NAMALWA (cell line): Measurements from ENCODE around the gene ATP13A3.
A peak's percentile ranks its signal among the peaks of the same experiment; 100 is the strongest.

ENCODE experiments used
- DNase-seq: peaks from one replicate; pipeline ENCODE4 v3.0.0-alpha.2; 2015; ENCODE audit warnings: low spot score

ATP13A3 gene

DNA sequence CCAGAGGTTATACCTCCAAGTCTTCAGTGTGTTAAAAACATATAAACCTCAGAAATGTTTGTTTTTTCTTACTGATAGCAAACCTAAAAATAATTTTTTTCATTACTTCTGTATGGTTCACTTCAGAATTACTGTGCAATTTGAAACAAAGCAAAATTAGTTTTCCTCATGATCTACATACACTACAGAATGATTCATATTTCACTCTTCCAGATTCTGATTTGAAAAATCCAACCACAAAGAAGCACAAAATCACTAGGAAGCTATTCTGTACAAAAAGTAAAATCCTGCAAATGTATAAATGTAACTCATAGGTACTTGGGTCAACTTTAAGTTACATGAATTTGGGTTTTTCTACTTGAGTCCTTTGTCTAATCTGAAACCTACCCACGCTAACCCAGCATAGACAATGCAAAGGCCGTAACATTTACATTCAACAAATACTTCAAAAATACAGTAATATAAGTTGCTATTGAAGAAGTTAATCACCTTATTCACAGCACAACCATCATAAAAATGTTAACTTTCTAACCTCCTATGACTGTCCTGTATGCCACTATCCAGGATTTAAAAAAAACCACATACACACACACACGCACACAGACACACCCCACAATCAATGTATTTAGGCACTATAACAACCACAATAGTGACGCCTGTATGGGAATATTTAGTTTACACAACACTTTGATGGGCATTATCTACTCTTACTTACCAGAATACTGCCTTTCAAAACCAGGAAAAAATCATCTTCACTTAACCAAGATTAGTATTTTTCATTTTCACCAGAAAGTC is 11.5 kb downstream of the ATP13A3 start:
- DNase-seq, result no peak

DNA sequence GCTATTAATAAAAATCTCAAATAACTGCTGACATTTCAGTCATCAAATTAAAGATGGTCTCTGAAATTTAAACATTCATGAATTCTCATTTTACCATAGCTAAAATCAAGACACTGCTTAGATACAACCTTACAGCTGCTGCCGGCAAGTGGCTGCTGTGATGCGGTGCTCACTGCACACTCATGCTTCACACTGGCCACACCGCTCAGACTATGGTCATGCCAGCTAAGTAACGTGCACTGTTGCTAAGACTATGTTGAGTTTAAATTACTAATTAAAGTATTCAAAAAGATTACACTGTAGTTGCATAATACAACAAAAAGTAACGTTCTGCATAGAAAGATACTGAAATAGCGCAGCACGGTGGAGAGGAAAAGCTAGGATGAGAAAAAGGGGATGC is 12.1 kb downstream of the ATP13A3 start:
- DNase-seq, result no peak

DNA sequence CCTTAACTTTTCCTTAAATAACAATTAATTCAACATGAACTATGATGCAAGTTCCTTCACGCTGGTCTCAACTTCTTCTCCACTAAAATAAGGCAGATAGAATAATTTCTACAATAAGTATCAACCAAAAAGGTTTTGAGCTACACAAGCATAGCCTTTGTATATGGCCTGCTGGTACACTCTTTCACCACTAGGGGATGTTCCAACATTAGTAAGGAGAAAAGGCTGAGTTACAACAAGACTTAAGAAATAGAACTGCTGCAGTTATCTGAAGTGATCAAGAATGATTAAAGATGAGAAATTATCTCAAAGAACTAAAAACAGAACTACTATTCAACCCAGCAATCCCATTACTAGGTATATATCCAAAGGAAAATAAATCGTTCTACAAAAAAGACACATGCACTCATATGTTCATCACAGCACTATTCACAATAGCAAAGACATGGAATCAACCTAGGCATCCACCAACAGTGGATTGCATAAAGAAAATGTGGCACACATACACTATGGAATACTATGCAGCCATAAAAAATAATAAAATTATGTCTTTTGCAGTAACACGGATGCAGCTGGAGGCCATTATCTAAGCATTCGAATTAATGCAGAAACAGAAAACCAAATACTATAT is 14.4 kb downstream of the ATP13A3 start:
- peak; percentile 78 for DNase-seq

DNA sequence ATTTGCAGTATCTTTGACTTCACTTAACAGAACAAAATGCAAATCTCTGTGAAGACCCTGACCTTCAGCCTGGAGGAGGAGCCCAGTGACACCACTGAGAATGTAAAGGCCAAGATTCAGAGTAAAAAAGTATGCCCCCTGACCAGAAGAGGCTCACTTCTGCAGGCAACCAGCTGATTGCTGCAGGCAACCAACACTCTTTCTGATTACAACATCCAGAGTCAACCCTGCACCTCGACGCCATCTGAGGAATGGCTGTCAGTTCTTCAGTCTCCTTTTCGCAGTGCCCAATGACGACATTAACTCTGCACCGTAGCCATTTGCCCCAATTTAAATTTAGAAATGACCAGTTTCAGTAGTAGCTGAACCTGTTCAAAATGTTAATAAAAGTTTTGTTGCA is 14.9 kb downstream of the ATP13A3 start:
- DNase-seq, result no peak

DNA sequence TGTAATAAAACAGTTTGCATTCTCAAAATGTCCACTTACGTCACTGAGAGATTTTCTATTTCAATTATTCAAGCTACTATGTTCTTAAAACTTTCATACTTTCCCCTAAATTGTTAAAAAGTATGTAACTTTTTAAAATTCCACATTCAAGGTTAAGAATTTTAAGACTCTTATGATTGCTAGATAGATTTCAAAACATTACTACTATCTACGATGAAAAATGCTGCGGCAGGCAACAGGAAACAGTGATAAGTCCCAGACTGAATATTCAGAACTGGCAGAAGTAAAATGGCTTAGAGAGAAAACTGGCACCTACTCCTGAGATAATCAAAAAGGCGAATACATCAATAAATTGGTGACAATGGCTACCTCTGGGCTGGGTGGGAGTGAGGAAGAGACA is 16.2 kb downstream of the ATP13A3 start:
- DNase-seq, result no peak

DNA sequence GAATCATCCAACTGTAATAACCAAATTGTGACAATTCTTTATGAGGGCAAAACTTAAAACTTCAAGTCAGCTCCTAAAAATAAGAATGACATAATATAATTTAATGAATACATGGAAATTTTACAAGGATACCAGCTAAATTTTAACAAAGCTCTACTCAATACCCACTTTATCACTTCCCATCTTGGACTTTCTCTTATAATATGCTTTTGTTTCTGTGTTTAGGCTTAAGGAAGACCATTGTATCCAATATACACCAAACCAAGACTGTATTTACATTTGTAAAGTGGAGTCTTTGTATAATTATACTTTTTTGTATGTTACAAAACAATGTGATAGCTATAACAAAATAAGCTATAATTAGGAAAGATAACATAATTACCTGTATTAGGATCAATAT is 16.8 kb downstream of the ATP13A3 start:
- DNase-seq, result no peak

DNA sequence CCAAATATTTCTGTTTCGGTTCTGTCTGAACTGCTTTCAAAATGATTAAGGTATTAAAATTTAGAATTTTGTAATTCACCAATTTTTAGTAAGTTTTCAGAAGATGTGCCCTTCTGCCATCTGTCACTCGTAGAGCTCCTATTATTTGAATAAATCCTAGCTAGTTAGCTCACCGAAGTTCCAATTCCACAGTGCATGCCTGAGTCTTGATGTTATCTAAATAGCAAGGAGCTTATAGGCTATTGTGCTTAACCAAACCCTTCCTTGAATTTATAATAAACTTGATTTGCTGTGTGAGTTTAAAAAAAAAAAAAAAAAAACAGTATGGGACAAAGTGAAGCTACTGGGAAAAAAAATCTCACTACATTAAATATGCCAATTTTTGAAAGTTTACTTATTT is 18.7 kb downstream of the ATP13A3 start:
- no peak for DNase-seq

DNA sequence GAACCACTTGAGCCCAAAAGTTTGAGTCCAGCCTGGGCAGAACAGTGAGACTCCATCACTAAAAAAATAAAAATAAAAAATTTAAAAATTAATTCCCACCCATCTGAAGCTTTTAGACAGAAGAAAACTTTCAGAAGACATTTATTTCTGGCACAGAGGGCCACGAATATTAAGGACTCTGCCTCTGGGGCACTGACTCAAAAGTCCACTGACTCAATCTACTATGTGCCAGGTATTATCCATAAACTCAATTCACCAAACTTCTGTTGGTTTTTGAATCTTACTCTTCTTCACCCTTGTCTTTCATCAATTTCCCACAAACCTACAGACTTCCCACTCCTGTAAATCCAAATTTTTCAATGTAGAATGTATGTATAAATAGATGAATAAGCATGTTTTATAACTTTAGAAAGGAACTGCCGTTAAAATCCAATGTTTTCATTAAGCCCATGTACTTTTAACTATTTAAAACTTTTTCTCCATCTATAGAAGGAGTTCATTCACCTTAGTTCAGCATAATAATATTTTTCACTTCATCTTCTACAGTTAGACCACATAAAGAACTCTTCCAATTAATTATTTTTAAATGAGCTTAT is 19.9 kb downstream of the ATP13A3 start:
- no peak for DNase-seq

DNA sequence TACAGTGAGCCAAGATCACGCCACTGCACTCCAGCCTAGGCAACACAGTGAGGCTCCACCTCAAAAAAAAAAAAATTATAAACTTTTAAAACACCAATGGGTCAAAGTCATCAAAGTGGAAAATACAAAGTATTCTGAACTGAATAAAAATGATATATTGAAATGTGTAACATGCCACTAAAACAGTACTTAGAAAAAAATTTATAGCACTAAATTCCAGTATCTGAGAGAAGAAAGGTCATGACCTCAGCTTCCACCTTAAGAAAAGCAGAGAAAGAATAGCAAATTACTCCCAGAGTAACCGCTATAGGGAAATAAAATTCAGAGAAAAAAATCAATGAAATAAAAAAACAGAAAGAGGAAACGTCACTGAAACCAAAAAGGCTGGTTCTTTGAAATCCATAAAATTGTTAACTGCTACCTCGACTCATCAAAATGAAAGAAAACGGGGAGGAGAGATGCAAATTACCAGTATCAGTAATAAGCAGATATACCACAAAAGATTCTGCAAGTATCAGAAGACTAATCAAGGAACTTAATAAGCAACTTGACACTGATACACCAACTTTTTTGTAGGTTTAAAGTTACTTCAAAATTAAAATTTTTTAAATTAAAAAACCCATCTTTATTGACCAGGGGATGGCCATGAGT is 20.8 kb downstream of the ATP13A3 start:
- no peak for DNase-seq

DNA sequence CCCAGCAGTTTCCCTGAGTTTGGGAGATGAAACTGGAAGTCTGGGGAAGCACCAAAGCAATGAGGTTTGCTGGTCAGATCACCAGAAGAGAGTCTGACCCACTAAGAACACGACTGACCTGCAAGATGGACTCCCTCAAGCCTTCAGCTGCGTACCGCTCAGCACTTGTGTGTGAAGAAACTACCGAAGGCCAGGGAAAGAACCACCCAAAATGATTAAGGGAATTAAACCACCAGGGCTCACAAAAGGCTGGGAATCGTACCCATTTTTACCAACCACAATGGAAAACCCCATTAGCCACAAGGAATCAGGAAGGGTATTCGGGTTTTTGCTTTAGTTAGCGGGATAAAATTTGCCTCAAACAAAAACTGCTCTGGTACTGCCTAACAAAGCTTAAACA is 21.6 kb downstream of the ATP13A3 start:
- DNase-seq, result no peak

DNA sequence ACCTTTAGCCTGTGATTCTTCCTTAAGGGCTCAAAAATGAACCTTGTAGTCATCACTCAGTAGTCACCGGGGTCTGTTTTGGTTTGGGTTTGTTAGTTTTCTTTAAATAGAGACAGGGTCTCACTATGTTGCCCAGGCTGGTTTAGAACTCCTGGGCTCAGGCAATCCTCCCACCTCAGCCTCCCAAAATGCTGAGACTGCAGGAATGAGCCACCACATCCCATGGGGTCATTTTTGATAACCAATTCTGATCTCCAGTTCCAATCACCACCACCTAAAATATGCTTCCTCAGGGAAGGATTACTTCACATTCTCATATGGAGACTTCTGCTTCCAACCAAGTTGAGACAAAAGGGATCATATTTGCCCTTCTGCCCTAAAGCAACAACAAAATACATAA is 22.1 kb downstream of the ATP13A3 start:
- no peak for DNase-seq

DNA sequence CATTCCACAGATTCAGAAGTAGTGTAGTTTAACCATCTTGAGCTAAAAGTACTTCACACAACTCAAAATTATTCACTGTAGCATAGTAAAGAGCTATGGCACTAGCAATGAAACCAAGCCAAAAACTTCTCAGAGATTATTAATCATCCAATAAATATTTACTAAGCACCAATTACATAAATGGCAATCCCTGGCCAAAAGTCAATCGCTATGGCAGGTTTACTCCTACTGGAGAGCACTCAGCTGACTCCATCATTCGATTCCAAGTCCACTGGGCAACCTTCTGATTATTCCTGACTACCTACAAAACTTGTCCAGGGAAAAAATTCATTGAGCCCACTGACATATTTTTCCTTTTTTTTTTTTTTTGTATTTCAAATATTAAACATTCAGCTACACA is 23.9 kb downstream of the ATP13A3 start:
- no peak for DNase-seq

DNA sequence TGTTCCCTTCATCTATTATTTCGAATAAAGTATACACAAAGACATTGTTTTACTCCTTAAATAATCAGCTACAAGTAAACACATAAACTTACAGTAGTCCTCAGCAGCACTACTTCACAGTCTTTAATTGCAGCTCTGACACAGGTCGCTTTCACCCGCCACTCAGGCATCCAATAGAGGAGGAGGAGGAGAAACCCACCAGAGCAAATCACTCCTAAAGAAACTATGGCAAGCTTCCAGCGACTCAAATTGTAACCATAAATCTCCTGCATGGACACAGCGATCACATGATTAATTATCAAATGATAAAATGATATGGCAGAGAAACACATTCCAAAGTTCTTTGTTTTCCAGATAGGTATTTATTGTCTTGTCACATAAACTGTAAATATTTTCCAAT is 26.2 kb downstream of the ATP13A3 start:
- no peak for DNase-seq

DNA sequence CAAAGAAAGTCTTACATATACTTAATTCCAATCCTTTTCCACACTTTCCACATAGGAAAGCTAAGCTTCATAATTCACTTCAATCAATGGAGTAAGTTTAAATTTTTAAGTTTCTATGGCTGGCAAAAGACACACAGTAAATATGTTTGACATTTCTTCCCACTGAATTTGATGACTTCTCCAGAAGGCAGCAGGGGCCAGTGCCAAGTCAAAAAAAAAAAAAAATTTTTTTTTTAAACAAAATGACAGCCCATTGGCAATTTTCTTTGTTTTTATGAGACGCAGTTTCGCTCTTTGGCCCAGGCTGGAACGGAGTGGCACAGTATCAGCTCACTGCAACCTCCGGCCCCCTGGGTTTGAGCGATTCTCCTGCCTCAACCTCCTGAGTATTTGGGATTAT is 28.7 kb downstream of the ATP13A3 start:
- no peak for DNase-seq

DNA sequence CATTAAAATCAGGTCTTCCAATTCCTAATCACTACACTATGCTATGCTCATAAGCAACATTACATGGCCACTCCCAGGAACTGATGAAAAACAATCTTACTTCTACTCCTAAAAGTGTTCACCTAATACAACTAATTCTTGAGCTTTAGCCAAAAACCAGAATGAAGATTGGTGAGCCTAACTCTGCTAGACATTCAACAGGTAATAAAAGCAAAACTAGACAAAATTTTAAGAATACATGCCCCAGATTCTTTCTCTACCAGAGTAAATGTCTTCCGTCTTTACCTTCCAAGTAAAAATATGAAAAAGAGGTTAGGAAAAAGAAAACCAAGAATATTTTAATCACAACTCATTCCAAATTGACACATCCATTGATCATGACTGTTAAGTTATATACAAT is 31.3 kb downstream of the ATP13A3 start:
- no peak for DNase-seq

DNA sequence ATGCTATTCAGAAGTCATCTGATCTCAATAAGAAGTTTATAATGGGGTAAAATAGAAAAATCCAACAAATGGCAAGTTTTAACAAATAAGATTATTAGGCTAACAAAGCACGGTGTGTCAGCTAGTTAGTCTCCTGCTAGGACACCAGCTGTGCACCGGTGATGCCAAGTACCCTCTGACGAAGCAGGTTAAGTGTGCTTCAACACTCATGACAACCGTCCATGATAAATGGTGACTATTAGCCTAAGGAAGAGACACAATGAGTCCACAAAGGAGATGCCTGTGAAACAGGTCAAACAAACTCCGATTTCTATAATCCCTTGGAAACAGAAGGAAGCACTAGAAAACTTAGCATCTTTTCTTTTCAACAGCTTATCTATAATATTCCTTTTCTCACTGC is 36.5 kb downstream of the ATP13A3 start:
- DNase-seq, result no peak

DNA sequence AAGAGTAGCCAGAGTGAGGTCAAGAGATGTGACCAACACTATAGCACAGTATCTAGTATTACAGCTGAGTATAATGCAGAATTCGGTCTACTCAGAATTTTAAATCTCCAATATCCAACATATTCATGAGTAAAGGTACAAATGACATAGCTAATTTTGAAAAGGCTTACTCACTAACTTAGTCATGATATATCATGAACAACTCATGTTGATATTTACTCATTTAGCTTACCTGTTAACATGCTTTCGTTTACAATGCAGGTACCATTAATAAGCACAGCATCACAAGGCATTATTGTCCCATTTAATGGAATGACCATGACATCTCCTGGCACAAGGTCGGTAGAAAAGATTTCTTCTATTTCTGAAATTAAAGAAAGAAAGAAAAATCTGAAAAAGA is 36.9 kb downstream of the ATP13A3 start:
- no peak for DNase-seq

DNA sequence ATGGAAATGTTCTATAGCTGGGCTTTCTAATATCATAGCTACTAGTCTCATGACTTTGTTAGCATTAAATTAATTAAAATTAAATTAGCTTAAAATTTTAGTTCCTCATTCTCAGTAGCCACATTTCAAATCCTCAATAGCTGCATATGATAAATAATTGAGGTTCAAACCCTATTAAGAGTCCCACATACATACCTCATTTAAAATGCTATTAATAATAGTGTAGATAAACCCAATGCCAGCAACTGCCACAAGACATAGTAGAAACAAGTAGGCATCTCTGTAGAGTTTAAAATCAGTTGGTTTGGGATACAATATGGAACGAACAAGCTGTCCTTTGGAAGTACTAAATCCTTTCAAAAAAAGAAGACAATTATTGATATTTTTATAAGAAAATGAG is 39.1 kb downstream of the ATP13A3 start:
- no peak for DNase-seq

DNA sequence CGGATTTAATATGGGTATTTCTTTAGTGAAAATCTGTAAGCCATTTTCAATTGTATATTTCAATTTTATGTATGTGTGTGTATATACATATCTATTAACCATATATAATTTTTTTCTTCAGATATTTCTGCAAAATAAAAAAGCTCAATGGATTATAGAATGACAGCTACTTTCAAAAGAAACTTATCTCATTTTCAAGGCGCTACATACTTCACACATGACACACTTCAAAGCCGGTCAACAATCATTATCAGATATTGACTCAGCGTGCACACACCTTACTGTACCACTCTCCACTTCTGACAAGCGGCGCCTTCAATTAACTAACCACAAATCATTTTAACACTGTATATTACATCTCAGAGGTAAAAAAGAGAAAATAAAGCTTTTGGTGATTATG is 39.6 kb downstream of the ATP13A3 start:
- DNase-seq, result no peak

DNA sequence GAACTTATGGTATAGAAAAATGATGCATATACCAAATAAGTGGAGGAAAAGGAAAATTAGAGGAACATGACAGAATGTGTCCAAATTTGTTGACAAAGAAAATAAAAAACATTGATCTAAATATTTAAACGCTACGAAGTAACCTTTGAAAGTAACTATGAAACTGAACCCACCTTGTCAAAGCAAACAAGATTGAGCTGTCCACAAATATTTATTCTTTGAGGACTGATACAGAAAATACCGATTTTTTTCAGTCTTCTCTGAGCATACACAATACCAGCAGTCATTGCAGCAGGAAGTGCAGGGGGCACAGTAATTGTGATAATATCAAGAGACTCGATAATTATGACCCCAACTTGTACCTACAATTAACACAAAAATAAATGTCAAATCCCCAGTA is 40.0 kb downstream of the ATP13A3 start:
- DNase-seq, result no peak

DNA sequence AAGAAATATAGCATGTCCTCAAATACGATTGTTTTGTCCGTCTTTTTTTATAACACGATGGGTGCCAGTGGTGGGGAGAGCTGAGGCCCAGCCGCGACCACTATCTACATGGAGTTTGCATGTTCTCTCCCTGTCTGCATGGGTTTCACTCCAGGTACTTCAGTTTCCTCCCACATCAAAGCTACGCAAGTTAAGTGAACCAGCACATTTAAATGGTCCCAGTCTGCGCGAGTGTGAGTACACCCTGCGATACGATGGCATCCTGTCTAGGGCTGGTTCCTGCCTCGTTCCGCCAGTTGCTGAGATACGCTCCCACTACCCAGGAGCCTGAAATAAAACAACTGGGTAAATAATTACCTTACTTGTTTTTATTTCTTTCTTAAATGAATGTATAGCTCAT is 40.6 kb downstream of the ATP13A3 start:
- no peak for DNase-seq

DNA sequence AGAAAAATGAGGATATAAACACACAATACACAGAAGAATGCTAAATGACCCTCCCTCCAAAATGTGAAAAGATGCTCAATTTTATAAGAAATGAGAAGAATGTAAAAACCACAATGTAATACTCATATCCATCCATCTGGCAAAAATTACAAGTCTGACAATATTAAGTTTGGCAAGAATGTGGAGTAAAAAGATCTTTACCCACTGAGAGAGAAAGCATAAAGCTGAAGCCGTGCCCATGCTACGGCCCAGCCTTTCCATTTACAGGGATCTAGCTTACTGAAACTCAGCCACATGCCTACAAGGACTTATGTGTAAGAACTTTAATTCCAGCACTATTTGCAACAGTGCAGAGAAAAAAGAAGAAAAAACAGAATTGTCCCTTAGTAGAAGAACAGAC is 42.9 kb downstream of the ATP13A3 start:
- DNase-seq, result no peak

DNA sequence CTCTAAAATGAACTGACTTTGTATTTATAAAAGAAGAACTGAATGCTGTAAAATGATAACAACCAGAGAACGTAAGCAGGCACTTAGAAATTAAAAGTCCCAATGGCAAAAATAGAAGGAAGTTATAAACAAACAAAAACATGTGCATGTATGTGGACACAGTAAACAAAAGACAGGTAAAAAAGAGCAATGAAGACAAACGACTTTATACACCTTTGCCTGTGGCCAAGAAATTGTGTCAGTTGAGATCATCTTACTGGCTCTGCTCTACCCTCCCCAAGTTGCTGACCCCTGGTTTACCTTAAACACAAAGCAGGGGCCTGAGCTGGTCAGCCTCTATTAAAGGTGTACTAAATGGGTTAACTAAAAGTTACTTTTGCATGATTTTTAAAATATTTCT is 46.0 kb downstream of the ATP13A3 start:
- no peak for DNase-seq
